ENCODE measurements around the gene CCDC174.
"Not testable (repeated sequence)": the region's sequence is repeated elsewhere in the genome, so short reads cannot be mapped to it uniquely, and the experiment has no call there.

The CCDC174 gene

GRCh38 chr3:14633819-14634424 is 17.6 kb upstream of the CCDC174 start:
- ATAC-seq, result peak; percentile 73
- H3K4me1 Mint-ChIP-seq, result no peaks in the 10 kb centered on the region
- H3K27ac Mint-ChIP-seq, result no peak overlapping the region
- DNase-seq, result peak; percentile 55
- no peaks in the 10 kb centered on the region for H3K9me3 Mint-ChIP-seq
- H3K27me3 Mint-ChIP-seq, result peaks cover 22% of the 10 kb centered on the region
- H3K36me3 Mint-ChIP-seq (ENCODE audit: low read depth), result no peaks in the 10 kb centered on the region
- no peak overlapping the region for H3K4me3 Mint-ChIP-seq

- DNase-seq (no peak), ATAC-seq (no peak)
- H3K4me1 Mint-ChIP-seq, result no peaks in the 10 kb centered on the region
- H3K27ac Mint-ChIP-seq, result no peak overlapping the region
- H3K36me3 Mint-ChIP-seq (ENCODE audit: low read depth), result no peaks in the 10 kb centered on the region
- H3K27me3 Mint-ChIP-seq, result peaks cover 29% of the 10 kb centered on the region
- H3K9me3 Mint-ChIP-seq, result no peaks in the 10 kb centered on the region
- H3K4me3 Mint-ChIP-seq, result no peak overlapping the region
Measured at GRCh38 chr3:14634763-14635400, 16.7 kb upstream of the CCDC174 start.

GRCh38 chr3:14636496-14637087 is 15.0 kb upstream of the CCDC174 start:
- H3K4me1 Mint-ChIP-seq, result no peaks in the 10 kb centered on the region
- no peak for DNase-seq
- no peaks in the 10 kb centered on the region for H3K36me3 Mint-ChIP-seq (ENCODE audit: low read depth)
- peaks cover 29% of the 10 kb centered on the region for H3K27me3 Mint-ChIP-seq
- ATAC-seq, result no peak
- no peak overlapping the region for H3K4me3 Mint-ChIP-seq
- no peaks in the 10 kb centered on the region for H3K9me3 Mint-ChIP-seq
- H3K27ac Mint-ChIP-seq, result no peak overlapping the region

GRCh38 chr3:14640157-14640562 is 11.4 kb upstream of the CCDC174 start:
- ATAC-seq (no peak), DNase-seq (no peak)
- no peaks in the 10 kb centered on the region for H3K4me1 Mint-ChIP-seq
- H3K36me3 Mint-ChIP-seq (ENCODE audit: low read depth), result no peaks in the 10 kb centered on the region
- H3K9me3 Mint-ChIP-seq, result no peaks in the 10 kb centered on the region
- H3K27ac Mint-ChIP-seq, result no peak overlapping the region
- peaks cover 31% of the 10 kb centered on the region for H3K27me3 Mint-ChIP-seq
- H3K4me3 Mint-ChIP-seq, result no peak overlapping the region

- H3K36me3 Mint-ChIP-seq (ENCODE audit: low read depth), result no peaks in the 10 kb centered on the region
- peaks cover 31% of the 10 kb centered on the region for H3K27me3 Mint-ChIP-seq
- no peak for ATAC-seq
- no peaks in the 10 kb centered on the region for H3K4me1 Mint-ChIP-seq
- H3K9me3 Mint-ChIP-seq, result no peaks in the 10 kb centered on the region
- H3K27ac Mint-ChIP-seq, result no peak overlapping the region
- DNase-seq, result no peak
- H3K4me3 Mint-ChIP-seq, result no peak overlapping the region
Measured at GRCh38 chr3:14640734-14641133, 10.8 kb upstream of the CCDC174 start.

- H3K27me3 Mint-ChIP-seq, result peaks cover 29% of the 10 kb centered on the region
- H3K36me3 Mint-ChIP-seq (ENCODE audit: low read depth), result no peaks in the 10 kb centered on the region
- no peaks in the 10 kb centered on the region for H3K9me3 Mint-ChIP-seq
- ATAC-seq (no peak), DNase-seq (no peak)
- no peak overlapping the region for H3K4me3 Mint-ChIP-seq
- no peaks in the 10 kb centered on the region for H3K4me1 Mint-ChIP-seq
- H3K27ac Mint-ChIP-seq, result no peak overlapping the region
Measured at GRCh38 chr3:14641346-14641745, 10.2 kb upstream of the CCDC174 start.

GRCh38 chr3:14645453-14645852 is 6.1 kb upstream of the CCDC174 start:
- H3K27ac Mint-ChIP-seq, result no peak overlapping the region
- no peak for DNase-seq
- no peaks in the 10 kb centered on the region for H3K9me3 Mint-ChIP-seq
- peaks cover 13% of the 10 kb centered on the region for H3K4me1 Mint-ChIP-seq
- no peaks in the 10 kb centered on the region for H3K36me3 Mint-ChIP-seq (ENCODE audit: low read depth)
- H3K4me3 Mint-ChIP-seq, result no peak overlapping the region
- peaks cover 2% of the 10 kb centered on the region for H3K27me3 Mint-ChIP-seq
- ATAC-seq, result no peak

GRCh38 chr3:14646131-14646573 is 5.4 kb upstream of the CCDC174 start:
- H3K4me3 Mint-ChIP-seq, result no peak overlapping the region
- no peak overlapping the region for H3K27ac Mint-ChIP-seq
- no peaks in the 10 kb centered on the region for H3K36me3 Mint-ChIP-seq (ENCODE audit: low read depth)
- peaks cover 2% of the 10 kb centered on the region for H3K27me3 Mint-ChIP-seq
- peaks cover 16% of the 10 kb centered on the region for H3K4me1 Mint-ChIP-seq
- no peaks in the 10 kb centered on the region for H3K9me3 Mint-ChIP-seq
- ATAC-seq, result no peak
- no peak for DNase-seq

- DNase-seq, result no peak
- peaks cover 21% of the 10 kb centered on the region for H3K4me1 Mint-ChIP-seq
- no peak overlapping the region for H3K27ac Mint-ChIP-seq
- H3K4me3 Mint-ChIP-seq, result no peak overlapping the region
- no peaks in the 10 kb centered on the region for H3K36me3 Mint-ChIP-seq (ENCODE audit: low read depth)
- H3K9me3 Mint-ChIP-seq, result no peaks in the 10 kb centered on the region
- H3K27me3 Mint-ChIP-seq, result peaks cover 2% of the 10 kb centered on the region
- ATAC-seq, result no peak
Measured at GRCh38 chr3:14646589-14647413, 4.8 kb upstream of the CCDC174 start.

- H3K27me3 Mint-ChIP-seq, result peaks cover 2% of the 10 kb centered on the region
- H3K9me3 Mint-ChIP-seq, result no peaks in the 10 kb centered on the region
- DNase-seq (no peak), ATAC-seq (no peak)
- no peak overlapping the region for H3K4me3 Mint-ChIP-seq
- no peak overlapping the region for H3K27ac Mint-ChIP-seq
- peaks cover 3% of the 10 kb centered on the region for H3K36me3 Mint-ChIP-seq (ENCODE audit: low read depth)
- H3K4me1 Mint-ChIP-seq, result peaks cover 30% of the 10 kb centered on the region
Measured at GRCh38 chr3:14647976-14648955, 3.3 kb upstream of the CCDC174 start.

- Mint-ChIP-seq H3K4me3 (no peak overlapping the region), H3K4me1 (peaks cover 40% of the 10 kb centered on the region), H3K9me3 (no peaks in the 10 kb centered on the region), H3K27me3 (no peaks in the 10 kb centered on the region), H3K27ac (no peak overlapping the region), H3K36me3 (ENCODE audit: low read depth) (peaks cover 3% of the 10 kb centered on the region)
- DNase-seq, result no peak
- ATAC-seq, result no peak
Measured at GRCh38 chr3:14649466-14649865, 2.1 kb upstream of the CCDC174 start.

GRCh38 chr3:14650193-14650592 is 1.4 kb upstream of the CCDC174 start:
- H3K36me3 Mint-ChIP-seq (ENCODE audit: low read depth), result peaks cover 3% of the 10 kb centered on the region
- H3K4me1 Mint-ChIP-seq, result peaks cover 40% of the 10 kb centered on the region
- no peak for DNase-seq
- H3K4me3 Mint-ChIP-seq, result peak overlapping the region; percentile 96
- ATAC-seq, result no peak
- no peaks in the 10 kb centered on the region for H3K9me3 Mint-ChIP-seq
- H3K27ac Mint-ChIP-seq, result peak overlapping the region; percentile 96
- no peaks in the 10 kb centered on the region for H3K27me3 Mint-ChIP-seq

- Mint-ChIP-seq H3K36me3 (ENCODE audit: low read depth) (peaks cover 20% of the 10 kb centered on the region), H3K27ac (peak overlapping the region; percentile 96), H3K4me1 (peaks cover 48% of the 10 kb centered on the region), H3K4me3 (peak overlapping the region; percentile 96)
- not testable (repeated sequence) for H3K27me3 Mint-ChIP-seq, H3K9me3 Mint-ChIP-seq, DNase-seq, ATAC-seq
Measured at GRCh38 chr3:14652360-14652907, 872 bp downstream of the CCDC174 start.

Measured in activated naive CD8-positive, alpha-beta T cell treated with anti-CD3 and anti-CD28 coated beads, Interleukin-2, amount 50 U/mL, for 24 hours (primary cell).